ENCODE measurements around the gene ZNF227.

- no peak for TF ChIP-seq POLR2A (IDR thresholded peaks at IDR 0.05)
- TF ChIP-seq, protein P1, sequence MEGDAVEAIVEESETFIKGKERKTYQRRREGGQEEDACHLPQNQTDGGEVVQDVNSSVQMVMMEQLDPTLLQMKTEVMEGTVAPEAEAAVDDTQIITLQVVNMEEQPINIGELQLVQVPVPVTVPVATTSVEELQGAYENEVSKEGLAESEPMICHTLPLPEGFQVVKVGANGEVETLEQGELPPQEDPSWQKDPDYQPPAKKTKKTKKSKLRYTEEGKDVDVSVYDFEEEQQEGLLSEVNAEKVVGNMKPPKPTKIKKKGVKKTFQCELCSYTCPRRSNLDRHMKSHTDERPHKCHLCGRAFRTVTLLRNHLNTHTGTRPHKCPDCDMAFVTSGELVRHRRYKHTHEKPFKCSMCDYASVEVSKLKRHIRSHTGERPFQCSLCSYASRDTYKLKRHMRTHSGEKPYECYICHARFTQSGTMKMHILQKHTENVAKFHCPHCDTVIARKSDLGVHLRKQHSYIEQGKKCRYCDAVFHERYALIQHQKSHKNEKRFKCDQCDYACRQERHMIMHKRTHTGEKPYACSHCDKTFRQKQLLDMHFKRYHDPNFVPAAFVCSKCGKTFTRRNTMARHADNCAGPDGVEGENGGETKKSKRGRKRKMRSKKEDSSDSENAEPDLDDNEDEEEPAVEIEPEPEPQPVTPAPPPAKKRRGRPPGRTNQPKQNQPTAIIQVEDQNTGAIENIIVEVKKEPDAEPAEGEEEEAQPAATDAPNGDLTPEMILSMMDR (IDR thresholded peaks at IDR 0.05) = no peak
These were observed 22.3 kb upstream of the ZNF227 start for GRCh38 chr19:44190020-44190419.
